Measurements from ENCODE around the gene THNSL1. TPM values are rescaled to one million over a fixed set of nuclear protein-coding genes. Genes with fewer than 3 reads are reported as not detected.
"Not testable (repeated sequence)": the region's sequence is repeated elsewhere in the genome, so short reads cannot be mapped to it uniquely, and the experiment has no call there.

The THNSL1 gene
- polyA plus RNA-seq, 2 of the 4 experiments (the other 2 are of a cell fraction) = 4.8 to 6.1 TPM

DNA sequence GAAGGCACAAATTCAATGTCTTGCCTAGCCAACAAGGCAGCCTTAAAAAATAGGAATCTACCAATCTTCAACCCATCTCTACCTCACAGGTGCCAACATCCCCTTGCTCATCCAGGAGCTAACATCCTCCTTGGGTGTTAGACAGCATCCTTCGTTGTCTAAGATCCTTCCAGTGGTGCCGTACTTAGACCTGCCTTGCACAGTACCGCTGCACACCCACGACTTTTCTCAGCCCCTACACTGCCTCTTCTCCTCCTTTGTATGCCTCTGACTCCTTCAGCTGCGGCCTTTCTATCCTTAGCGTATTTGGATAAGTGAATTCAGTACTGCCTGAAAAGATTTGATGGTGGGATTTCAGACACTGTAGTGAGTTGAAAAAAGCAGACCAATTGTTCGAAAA is 48.1 kb upstream of the THNSL1 start:
- 89% methylated on average over 7 of the region's 7 CpGs for WGBS (ENCODE audit: missing lambda C conversion rate)
- no peak overlapping the region for H3K4me3 ChIP-seq
- H3K27ac ChIP-seq = no peak overlapping the region
- ChIA-PET CTCF (interaction anchor here (2.5 kb wide), 1 partner anchor 325 kb away, joined by 8 read pairs; no protein-coding TSS in a partner anchor), POLR2A (no interaction called here)
- FAIRE-seq (no peak), ATAC-seq (no peak), DNase-seq (ENCODE audit: low read depth in 1 of 2, low spot score in 1 of 2) (no peak)
- H3K4me2 ChIP-seq = no peak overlapping the region
- no peaks in the 10 kb centered on the region for H3K9me3 ChIP-seq
- no peak for TF ChIP-seq RAD21 (conservative IDR thresholded peaks at IDR 0.05 in 1 of 2, IDR thresholded peaks at IDR 0.05 in 1 of 2)
- no peak for TF ChIP-seq HEYL (CRISPR knock-in tag; IDR thresholded peaks at IDR 0.05)
- TF ChIP-seq GATA3 (IDR thresholded peaks at IDR 0.05; ENCODE audit: borderline replicate concordance) = no peak
- no peak for TF ChIP-seq KDM1A (IDR thresholded peaks at IDR 0.05; ENCODE audit: low read depth)
- no peak for TF ChIP-seq EHF (CRISPR knock-in tag; IDR thresholded peaks at IDR 0.05)
- TF ChIP-seq RCOR1 (IDR thresholded peaks at IDR 0.05; ENCODE audit: low read depth, low read length) = no peak
- TF ChIP-seq HDAC2 (IDR thresholded peaks at IDR 0.05) = no peak
- no peak for TF ChIP-seq NFE2L2 (conservative IDR thresholded peaks at IDR 0.05; ENCODE audit: low read length)
- TF ChIP-seq HES2 (IDR thresholded peaks at IDR 0.05) = no peak
- no peak for TF ChIP-seq CHD2 (IDR thresholded peaks at IDR 0.05; ENCODE audit: low read length, partially characterized antibody)
- TF ChIP-seq HOXB13 (CRISPR knock-in tag; IDR thresholded peaks at IDR 0.05; ENCODE audit: low read depth) = no peak
- no peak for TF ChIP-seq USF2 (IDR thresholded peaks at IDR 0.05)
- TF ChIP-seq FOSB (CRISPR knock-in tag; IDR thresholded peaks at IDR 0.05) = no peak
- H3K4me1 ChIP-seq = peaks cover 7% of the 10 kb centered on the region

DNA sequence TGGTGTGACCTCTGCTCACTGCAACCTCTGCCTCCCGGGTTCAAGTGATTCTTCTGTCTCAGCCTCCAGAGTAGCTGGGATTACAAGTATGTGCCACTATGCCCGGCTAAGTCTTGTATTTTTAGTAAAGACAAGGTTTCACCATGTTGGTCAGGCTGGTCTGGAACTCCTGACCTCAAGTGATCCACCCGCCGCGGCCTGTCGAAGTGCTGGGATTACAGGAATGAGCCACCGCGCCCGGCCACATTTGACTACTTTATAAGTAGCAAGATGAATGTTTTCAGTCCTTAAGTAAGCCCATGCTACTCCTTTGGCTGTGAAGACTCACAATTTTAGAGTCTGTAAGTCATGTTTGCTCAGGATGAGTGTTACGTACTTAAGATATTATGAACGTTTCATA is 47.5 kb upstream of the THNSL1 start:
- FAIRE-seq; H3K4me3 ChIP-seq; H3K4me1 ChIP-seq; DNase-seq (ENCODE audit: low read depth in 1 of 2, low spot score in 1 of 2); ATAC-seq; H3K4me2 ChIP-seq; H3K27ac ChIP-seq; POLR2A ChIA-PET; H3K9me3 ChIP-seq: not testable (repeated sequence)
- CTCF ChIA-PET = interaction anchor here (0.9 to 2.6 kb wide), 5 partner anchors 21 to 796 kb away, joined by 3 to 8 read pairs (median 3); no protein-coding TSS in a partner anchor
- 88% methylated on average over 11 of the region's 11 CpGs for WGBS (ENCODE audit: missing lambda C conversion rate)

DNA sequence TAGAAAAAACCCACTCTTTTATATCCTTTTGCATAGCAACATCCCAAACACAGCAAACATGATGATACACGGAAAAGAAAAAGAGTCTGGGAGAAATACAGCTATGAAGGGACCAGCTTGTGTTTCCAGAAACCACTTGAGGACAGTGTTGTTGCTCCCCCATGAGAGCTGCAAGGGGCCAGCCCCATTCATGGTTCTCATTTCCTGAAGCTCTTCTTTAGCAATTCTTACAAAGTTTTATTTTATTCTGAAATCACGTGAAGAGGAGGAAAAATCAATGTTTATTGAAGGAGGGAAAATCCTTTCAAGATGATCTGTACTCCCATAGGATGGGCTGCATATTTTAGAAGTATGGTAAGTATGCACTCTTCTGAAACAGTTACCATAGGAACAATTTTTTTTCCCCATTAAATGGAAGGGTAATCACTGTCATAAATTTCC is 46.6 kb upstream of the THNSL1 start:
- Histone ChIP-seq H3K4me1 (0 out of 3 replicates have a peak, but pooled peaks cover 3% of the 10 kb centered on the region), H3K4me2 (no peak overlapping the region), H3K4me3 (no peak overlapping the region), H3K27ac (no peak overlapping the region), H3K9me3 (no peaks in the 10 kb centered on the region)
- ATAC-seq (no peak), FAIRE-seq (no peak), DNase-seq (ENCODE audit: low read depth in 1 of 2, low spot score in 1 of 2) (no peak)
- POLR2A ChIA-PET = no interaction called here
- CTCF ChIA-PET = interaction anchor here (0.9 to 2.6 kb wide), 8 partner anchors 11 to 797 kb away, joined by 3 to 8 read pairs (median 4); no protein-coding TSS in a partner anchor
- TF ChIP-seq FOSB (CRISPR knock-in tag; IDR thresholded peaks at IDR 0.05) (no peak), JUNB (IDR thresholded peaks at IDR 0.05) (no peak), HES2 (IDR thresholded peaks at IDR 0.05) (no peak), EHMT2 (IDR thresholded peaks at IDR 0.05; ENCODE audit: low read depth) (no peak), ZC3H11A (IDR thresholded peaks at IDR 0.05) (no peak), KDM1A (IDR thresholded peaks at IDR 0.05; ENCODE audit: low read depth) (no peak), REST (IDR thresholded peaks at IDR 0.05) (no peak), ESRRA (IDR thresholded peaks at IDR 0.05; ENCODE audit: borderline replicate concordance, low read length) (no peak), PBX3 (IDR thresholded peaks at IDR 0.05) (no peak), FOSL2 (IDR thresholded peaks at IDR 0.05) (no peak), FOSL2 (CRISPR knock-in tag; IDR thresholded peaks at IDR 0.05) (no peak), NFE2L2 (conservative IDR thresholded peaks at IDR 0.05; ENCODE audit: low read length) (no peak), HOXB13 (CRISPR knock-in tag; IDR thresholded peaks at IDR 0.05; ENCODE audit: low read depth) (no peak), POLR2AphosphoS2 (conservative IDR thresholded peaks at IDR 0.05; ENCODE audit: low read length) (no peak)
- TF ChIP-seq, protein P1, sequence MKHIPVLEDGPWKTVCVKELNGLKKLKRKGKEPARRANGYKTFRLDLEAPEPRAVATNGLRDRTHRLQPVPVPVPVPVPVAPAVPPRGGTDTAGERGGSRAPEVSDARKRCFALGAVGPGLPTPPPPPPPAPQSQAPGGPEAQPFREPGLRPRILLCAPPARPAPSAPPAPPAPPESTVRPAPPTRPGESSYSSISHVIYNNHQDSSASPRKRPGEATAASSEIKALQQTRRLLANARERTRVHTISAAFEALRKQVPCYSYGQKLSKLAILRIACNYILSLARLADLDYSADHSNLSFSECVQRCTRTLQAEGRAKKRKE (CRISPR knock-in tag; IDR thresholded peaks at IDR 0.05; ENCODE audit: low read depth) = no peak
- 73% methylated on average over 2 of the region's 2 CpGs for WGBS (ENCODE audit: missing lambda C conversion rate)
